GM12878 (cell line): Measurements from ENCODE around the gene COL18A1. TPM values are rescaled to one million over a fixed set of nuclear protein-coding genes. Genes with fewer than 3 reads are reported as not detected.

Experiments
- ATAC-seq: fragments of 200-7000 bp; cut with Tn5 transposase; 3 replicates; pipeline ENCODE4 v1.9.1; 2020; ENCODE audit warnings: mild to moderate bottlenecking, moderate library complexity
- BruUV-seq: library from RNA; stranded (reverse); fragments of 400-500 nt; replicated peaks from 2 replicates; lab custom pipeline; 2021; lab: Mats Ljungman, UMichigan
- CTCF ChIA-PET: fragments of 300-600 bp; sonication (Branson Sonifier 250); formaldehyde crosslinking; extraction: SDS; loops from one replicate; lab custom pipeline; 2021; ENCODE audit warnings: inconsistent platforms; lab: Yijun Ruan, JAX
- POLR2A ChIA-PET: fragments of 350-600 bp; formaldehyde crosslinking; extraction: SDS; loops from one replicate; lab custom pipeline; 2021; ENCODE audit warnings: inconsistent platforms; lab: Charles Lee
- RAD21 ChIA-PET: fragments of 300-600 bp; sonication (Branson Sonifier 250); formaldehyde crosslinking; loops from one replicate; lab custom pipeline; 2023; ENCODE audit warnings: antibody characterized with exemption; ENCODE audit not compliant: unreplicated experiment; lab: Charles Lee
- SMC1A ChIA-PET: fragments of 300-600 bp; sonication (Branson Sonifier 250); formaldehyde crosslinking; loops from one replicate; lab custom pipeline; 2023; ENCODE audit not compliant: unreplicated experiment, uncharacterized antibody; lab: Charles Lee
- DNase-seq: peaks from one replicate; pipeline ENCODE4 v3.0.0-alpha.2; 2011; ENCODE audit warnings: low read depth, low spot score
- FAIRE-seq: peaks from 3 replicates; lab custom pipeline; 2011; peaks lifted over from hg19 to GRCh38; lab: Jason Lieb, UNC
- H2AFZ ChIP-seq: 2 replicates; pipeline ENCODE4 v1.6.0; 2011; ENCODE audit warnings: low read depth, low read length, control low read depth; ENCODE audit not compliant: control insufficient read depth
- H3K27ac ChIP-seq: 2 replicates; pipeline ENCODE4 v1.5.1; 2011; ENCODE audit warnings: control low read depth; ENCODE audit not compliant: control insufficient read depth, insufficient read depth
- H3K27me3 ChIP-seq, 2 experiments: replicated peaks in 1 of 2; 2 replicates each; pipeline versions ENCODE4 v1.6.0 to v1.6.1; 2011; ENCODE audit warnings: low read length in 1 of 2; ENCODE audit not compliant: control insufficient read depth in 2 of 2, insufficient read depth in 2 of 2
- H3K36me3 ChIP-seq, 2 experiments: 2 replicates each; pipeline ENCODE4 v1.5.1; 2011; ENCODE audit warnings: low read length in 1 of 2; ENCODE audit not compliant: control insufficient read depth in 2 of 2, insufficient read depth in 2 of 2
- H3K4me1 ChIP-seq: 2 replicates; pipeline ENCODE4 v1.6.1; 2011; ENCODE audit warnings: mild to moderate bottlenecking, low read length, moderate library complexity, mixed read lengths; ENCODE audit not compliant: control insufficient read depth, insufficient read depth
- H3K4me2 ChIP-seq: 2 replicates; pipeline ENCODE4 v1.6.0; 2011; ENCODE audit warnings: control low read depth; ENCODE audit not compliant: control insufficient read depth, insufficient read depth
- H3K4me3 ChIP-seq: fragments of 200-600 bp; sonication (generic); 2 replicates; pipeline ENCODE4 v1.5.1; 2016
- H3K79me2 ChIP-seq: 2 replicates; pipeline ENCODE4 v1.6.0; 2011; ENCODE audit warnings: low read length; ENCODE audit not compliant: control insufficient read depth, insufficient read depth
- H3K9ac ChIP-seq: 2 replicates; pipeline ENCODE4 v1.8.0; 2011; ENCODE audit warnings: low read length, control low read depth, mixed read lengths; ENCODE audit not compliant: control insufficient read depth, insufficient read depth
- H3K9me3 ChIP-seq: replicated peaks from 3 replicates; pipeline ENCODE4 v1.5.1; 2011; ENCODE audit warnings: mild to moderate bottlenecking, low read length; ENCODE audit not compliant: control insufficient read depth, insufficient read depth
- H4K20me1 ChIP-seq: 2 replicates; pipeline ENCODE4 v1.6.0; 2011; ENCODE audit not compliant: control insufficient read depth, insufficient read depth
- HDAC2 ChIP-seq: fragments of 200-600 bp; sonication (generic); IDR thresholded peaks from 2 replicates; pipeline ENCODE4 v1.6.1; 2017
- PML ChIP-seq: IDR thresholded peaks from 2 replicates; pipeline ENCODE4 v1.6.1; 2012; ENCODE audit warnings: low read length, inconsistent platforms
- POLR2AphosphoS5 ChIP-seq: IDR thresholded peaks from 2 replicates; pipeline ENCODE4 v1.6.1; 2011; ENCODE audit warnings: mild to moderate bottlenecking, low read length, inconsistent platforms
- POU2F2 ChIP-seq: IDR thresholded peaks from 3 replicates; pipeline ENCODE4 v1.6.1; 2011; ENCODE audit warnings: low read depth, mild to moderate bottlenecking, low read length, borderline replicate concordance
- TBL1XR1 ChIP-seq: IDR thresholded peaks from 2 replicates; pipeline ENCODE4 v1.6.1; 2012; ENCODE audit warnings: low read depth, low read length, improper control_type of control experiment
- WRNIP1 ChIP-seq: IDR thresholded peaks from 2 replicates; pipeline ENCODE4 v1.6.1; 2011; ENCODE audit warnings: low read depth, low read length, improper control_type of control experiment, borderline replicate concordance
- WGBS: methylation state at CpG from one replicate; pipeline ENCODE4 v1.1.6; 2016; ENCODE audit warnings: low lambda C conversion rate; ENCODE audit not compliant: insufficient replicate concordance, insufficient coverage; ENCODE audit errors: missing lambda C conversion rate; 5-methylcytosine and 5-hydroxymethylcytosine counted together
- in situ Hi-C: fragments of 300-500 bp; cut with MboI; formaldehyde crosslinking; loops from 9 replicates; pipeline ENCODE4 v1.14.3; 2018; ENCODE audit warnings: mixed read lengths
- intact Hi-C: fragments of 100-400 bp; cut with micrococcal nuclease; formaldehyde crosslinking; loops from one replicate; pipeline ENCODE4 v1.14.2; 2022; ENCODE audit not compliant: unreplicated experiment
- polyA plus RNA-seq, 11 experiments: library from polyadenylated mRNA; depleted of rRNA in 4 of 11; unstranded in 6 of 11; stranded (reverse) in 5 of 11; fragments of >200 nt; fragmentation: Nextera tagmentation in 4 of 11; fragmentation: Illumina TruSeq in 1 of 11; extraction: Ambion mirVana in 4 of 11; extraction: Trizol in 1 of 11; gene quantifications; 1 replicate in 1 of 11; 2 replicates in 10 of 11; pipeline versions ENCODE4 v1.2.1 to v1.2.3, GENCODE V29; 2011 to 2016; ENCODE audit warnings: inconsistent platforms in 2 of 11, missing spikeins in 2 of 11, low read depth in 1 of 11
- total RNA-seq, 4 experiments: library from RNA; depleted of rRNA in 3 of 4; stranded (reverse); fragments of >200 nt in 3 of 4; fragmentation: Illumina TruSeq in 1 of 4; extraction: Trizol in 1 of 4; gene quantifications; 2 replicates each; pipeline versions ENCODE4 v1.2.1 to v1.2.3, GENCODE V29; 2013 to 2021
- TF ChIP-seq, protein P1 (sequence below): IDR thresholded peaks from 2 replicates; pipeline ENCODE4 v1.6.1; 2012; ENCODE audit warnings: improper control_type of control experiment, low read depth, low read length; ENCODE audit not compliant: insufficient replicate concordance
- TF ChIP-seq, protein P2 (sequence below): fragments of 450-650 bp; IDR thresholded peaks from 2 replicates; pipeline ENCODE4 v1.6.1; 2017; ENCODE audit warnings: borderline replicate concordance
- TF ChIP-seq, protein P3 (sequence below): fragments of 450-650 bp; IDR thresholded peaks from 2 replicates; pipeline ENCODE4 v1.6.1; 2016; ENCODE audit warnings: mild to moderate bottlenecking
- TF ChIP-seq, protein P4 (sequence below): fragments of 450-650 bp; IDR thresholded peaks from 2 replicates; pipeline ENCODE4 v1.6.1; 2016; ENCODE audit warnings: mild to moderate bottlenecking, moderate library complexity, borderline replicate concordance

The COL18A1 gene
- total and polyA plus RNA-seq, 10 of the 15 experiments (the other 5 are each of a cell fraction or from before 2014, with no cell fraction given), result under 0.01 to 0.49 (median 0.09) TPM; not detected in 3

DNA sequence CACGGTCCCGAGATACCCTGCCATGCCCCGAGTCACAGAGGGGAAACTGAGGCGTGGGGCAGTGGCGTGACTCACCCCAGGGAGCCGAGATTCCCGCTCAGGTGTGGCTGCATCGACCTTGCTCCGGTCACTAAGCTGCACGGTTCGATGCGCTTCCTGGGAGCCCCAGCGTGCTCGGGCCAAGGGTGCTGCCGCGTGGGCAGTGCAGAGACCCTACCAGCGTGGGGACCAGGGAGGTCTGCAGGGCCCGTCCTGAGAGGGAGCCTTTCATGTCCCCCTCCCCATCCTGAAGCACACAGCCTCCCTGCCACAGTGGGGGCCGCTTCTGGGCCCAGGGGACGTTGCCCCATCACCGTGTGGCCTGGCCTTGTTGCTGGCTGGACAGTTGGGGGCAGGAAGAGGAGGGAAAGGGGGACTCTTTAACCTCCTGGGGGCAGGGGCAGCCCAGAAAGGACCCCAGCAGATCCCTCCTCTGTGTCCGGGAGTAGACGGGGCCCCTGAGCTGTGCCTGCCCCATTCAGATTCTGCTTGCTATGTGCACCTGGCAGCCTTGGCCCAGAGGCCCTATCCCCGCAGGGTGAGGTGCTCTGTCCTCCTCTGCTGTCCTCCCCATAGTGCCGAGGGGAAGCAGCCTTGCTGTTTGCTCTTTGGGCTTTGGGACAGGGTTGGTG, 52.3 kb downstream of the COL18A1 start (continued):
- TF ChIP-seq, protein P1, sequence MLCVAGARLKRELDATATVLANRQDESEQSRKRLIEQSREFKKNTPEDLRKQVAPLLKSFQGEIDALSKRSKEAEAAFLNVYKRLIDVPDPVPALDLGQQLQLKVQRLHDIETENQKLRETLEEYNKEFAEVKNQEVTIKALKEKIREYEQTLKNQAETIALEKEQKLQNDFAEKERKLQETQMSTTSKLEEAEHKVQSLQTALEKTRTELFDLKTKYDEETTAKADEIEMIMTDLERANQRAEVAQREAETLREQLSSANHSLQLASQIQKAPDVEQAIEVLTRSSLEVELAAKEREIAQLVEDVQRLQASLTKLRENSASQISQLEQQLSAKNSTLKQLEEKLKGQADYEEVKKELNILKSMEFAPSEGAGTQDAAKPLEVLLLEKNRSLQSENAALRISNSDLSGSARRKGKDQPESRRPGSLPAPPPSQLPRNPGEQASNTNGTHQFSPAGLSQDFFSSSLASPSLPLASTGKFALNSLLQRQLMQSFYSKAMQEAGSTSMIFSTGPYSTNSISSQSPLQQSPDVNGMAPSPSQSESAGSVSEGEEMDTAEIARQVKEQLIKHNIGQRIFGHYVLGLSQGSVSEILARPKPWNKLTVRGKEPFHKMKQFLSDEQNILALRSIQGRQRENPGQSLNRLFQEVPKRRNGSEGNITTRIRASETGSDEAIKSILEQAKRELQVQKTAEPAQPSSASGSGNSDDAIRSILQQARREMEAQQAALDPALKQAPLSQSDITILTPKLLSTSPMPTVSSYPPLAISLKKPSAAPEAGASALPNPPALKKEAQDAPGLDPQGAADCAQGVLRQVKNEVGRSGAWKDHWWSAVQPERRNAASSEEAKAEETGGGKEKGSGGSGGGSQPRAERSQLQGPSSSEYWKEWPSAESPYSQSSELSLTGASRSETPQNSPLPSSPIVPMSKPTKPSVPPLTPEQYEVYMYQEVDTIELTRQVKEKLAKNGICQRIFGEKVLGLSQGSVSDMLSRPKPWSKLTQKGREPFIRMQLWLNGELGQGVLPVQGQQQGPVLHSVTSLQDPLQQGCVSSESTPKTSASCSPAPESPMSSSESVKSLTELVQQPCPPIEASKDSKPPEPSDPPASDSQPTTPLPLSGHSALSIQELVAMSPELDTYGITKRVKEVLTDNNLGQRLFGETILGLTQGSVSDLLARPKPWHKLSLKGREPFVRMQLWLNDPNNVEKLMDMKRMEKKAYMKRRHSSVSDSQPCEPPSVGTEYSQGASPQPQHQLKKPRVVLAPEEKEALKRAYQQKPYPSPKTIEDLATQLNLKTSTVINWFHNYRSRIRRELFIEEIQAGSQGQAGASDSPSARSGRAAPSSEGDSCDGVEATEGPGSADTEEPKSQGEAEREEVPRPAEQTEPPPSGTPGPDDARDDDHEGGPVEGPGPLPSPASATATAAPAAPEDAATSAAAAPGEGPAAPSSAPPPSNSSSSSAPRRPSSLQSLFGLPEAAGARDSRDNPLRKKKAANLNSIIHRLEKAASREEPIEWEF, result no peak
- no peak for TF ChIP-seq HDAC2
- no peak for TF ChIP-seq WRNIP1

DNA sequence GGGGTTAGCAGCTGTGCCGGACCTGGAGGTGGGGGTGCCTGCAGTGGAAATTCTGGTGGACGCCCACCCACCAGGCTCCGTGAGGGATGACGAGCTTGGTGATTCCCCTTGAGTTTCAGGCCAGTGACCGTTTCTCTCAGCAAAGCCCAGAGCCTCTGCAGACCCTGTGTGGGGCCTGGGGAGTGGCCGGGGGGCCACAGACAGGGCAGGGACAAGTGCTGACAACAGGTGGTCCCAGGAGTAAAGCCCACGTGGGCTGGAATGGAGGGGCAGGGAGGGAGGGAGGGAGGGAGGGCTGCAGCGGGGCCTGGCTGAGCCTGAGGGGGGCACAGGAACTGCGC, 52.8 kb downstream of the COL18A1 start:
- H3K4me2 ChIP-seq, result no peak overlapping the region
- ChIA-PET RAD21 (no interaction called here), POLR2A (no interaction called here), CTCF (no interaction called here), SMC1A (no interaction called here)
- in situ Hi-C loops (loop anchor here (25.0 kb wide), 1 partner anchor 354 kb away; no protein-coding TSS in a partner anchor), intact Hi-C loops (no loop called here)
- H3K4me3 ChIP-seq, result no peak overlapping the region
- no peak for FAIRE-seq
- no peaks in the 10 kb centered on the region for H3K79me2 ChIP-seq
- ATAC-seq, result no peak
- no peaks in the 10 kb centered on the region for H4K20me1 ChIP-seq
- no peak for DNase-seq
- BruUV-seq, result no TSS peak
- no peaks in the 10 kb centered on the region; the same call in 2 of the 3 replicates for H3K9me3 ChIP-seq
- WGBS, result 10% methylated on average over 6 of the region's 9 CpGs
- no peak overlapping the region for H3K9ac ChIP-seq
- no peak overlapping the region for H3K27ac ChIP-seq
- H2AFZ ChIP-seq, result no peak overlapping the region
- no peaks in the 10 kb centered on the region for H3K4me1 ChIP-seq
- no peaks in the 10 kb centered on the region for H3K36me3 ChIP-seq
- H3K27me3 ChIP-seq, result no peaks in the 10 kb centered on the region
- TF ChIP-seq PML (no peak), POU2F2 (no peak), TBL1XR1 (no peak), POLR2AphosphoS5 (no peak)
- TF ChIP-seq, protein P2, sequence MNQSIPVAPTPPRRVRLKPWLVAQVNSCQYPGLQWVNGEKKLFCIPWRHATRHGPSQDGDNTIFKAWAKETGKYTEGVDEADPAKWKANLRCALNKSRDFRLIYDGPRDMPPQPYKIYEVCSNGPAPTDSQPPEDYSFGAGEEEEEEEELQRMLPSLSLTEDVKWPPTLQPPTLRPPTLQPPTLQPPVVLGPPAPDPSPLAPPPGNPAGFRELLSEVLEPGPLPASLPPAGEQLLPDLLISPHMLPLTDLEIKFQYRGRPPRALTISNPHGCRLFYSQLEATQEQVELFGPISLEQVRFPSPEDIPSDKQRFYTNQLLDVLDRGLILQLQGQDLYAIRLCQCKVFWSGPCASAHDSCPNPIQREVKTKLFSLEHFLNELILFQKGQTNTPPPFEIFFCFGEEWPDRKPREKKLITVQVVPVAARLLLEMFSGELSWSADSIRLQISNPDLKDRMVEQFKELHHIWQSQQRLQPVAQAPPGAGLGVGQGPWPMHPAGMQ, result no peak
- TF ChIP-seq, protein P3, sequence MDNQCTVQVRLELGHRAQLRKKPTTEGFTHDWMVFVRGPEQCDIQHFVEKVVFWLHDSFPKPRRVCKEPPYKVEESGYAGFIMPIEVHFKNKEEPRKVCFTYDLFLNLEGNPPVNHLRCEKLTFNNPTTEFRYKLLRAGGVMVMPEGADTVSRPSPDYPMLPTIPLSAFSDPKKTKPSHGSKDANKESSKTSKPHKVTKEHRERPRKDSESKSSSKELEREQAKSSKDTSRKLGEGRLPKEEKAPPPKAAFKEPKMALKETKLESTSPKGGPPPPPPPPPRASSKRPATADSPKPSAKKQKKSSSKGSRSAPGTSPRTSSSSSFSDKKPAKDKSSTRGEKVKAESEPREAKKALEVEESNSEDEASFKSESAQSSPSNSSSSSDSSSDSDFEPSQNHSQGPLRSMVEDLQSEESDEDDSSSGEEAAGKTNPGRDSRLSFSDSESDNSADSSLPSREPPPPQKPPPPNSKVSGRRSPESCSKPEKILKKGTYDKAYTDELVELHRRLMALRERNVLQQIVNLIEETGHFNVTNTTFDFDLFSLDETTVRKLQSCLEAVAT, result no peak
- TF ChIP-seq, protein P4, sequence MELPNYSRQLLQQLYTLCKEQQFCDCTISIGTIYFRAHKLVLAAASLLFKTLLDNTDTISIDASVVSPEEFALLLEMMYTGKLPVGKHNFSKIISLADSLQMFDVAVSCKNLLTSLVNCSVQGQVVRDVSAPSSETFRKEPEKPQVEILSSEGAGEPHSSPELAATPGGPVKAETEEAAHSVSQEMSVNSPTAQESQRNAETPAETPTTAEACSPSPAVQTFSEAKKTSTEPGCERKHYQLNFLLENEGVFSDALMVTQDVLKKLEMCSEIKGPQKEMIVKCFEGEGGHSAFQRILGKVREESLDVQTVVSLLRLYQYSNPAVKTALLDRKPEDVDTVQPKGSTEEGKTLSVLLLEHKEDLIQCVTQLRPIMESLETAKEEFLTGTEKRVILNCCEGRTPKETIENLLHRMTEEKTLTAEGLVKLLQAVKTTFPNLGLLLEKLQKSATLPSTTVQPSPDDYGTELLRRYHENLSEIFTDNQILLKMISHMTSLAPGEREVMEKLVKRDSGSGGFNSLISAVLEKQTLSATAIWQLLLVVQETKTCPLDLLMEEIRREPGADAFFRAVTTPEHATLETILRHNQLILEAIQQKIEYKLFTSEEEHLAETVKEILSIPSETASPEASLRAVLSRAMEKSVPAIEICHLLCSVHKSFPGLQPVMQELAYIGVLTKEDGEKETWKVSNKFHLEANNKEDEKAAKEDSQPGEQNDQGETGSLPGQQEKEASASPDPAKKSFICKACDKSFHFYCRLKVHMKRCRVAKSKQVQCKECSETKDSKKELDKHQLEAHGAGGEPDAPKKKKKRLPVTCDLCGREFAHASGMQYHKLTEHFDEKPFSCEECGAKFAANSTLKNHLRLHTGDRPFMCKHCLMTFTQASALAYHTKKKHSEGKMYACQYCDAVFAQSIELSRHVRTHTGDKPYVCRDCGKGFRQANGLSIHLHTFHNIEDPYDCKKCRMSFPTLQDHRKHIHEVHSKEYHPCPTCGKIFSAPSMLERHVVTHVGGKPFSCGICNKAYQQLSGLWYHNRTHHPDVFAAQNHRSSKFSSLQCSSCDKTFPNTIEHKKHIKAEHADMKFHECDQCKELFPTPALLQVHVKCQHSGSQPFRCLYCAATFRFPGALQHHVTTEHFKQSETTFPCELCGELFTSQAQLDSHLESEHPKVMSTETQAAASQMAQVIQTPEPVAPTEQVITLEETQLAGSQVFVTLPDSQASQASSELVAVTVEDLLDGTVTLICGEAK, result no peak
